WTC11 (cell line): Measurements from ENCODE around the gene LY9. TPM values are rescaled to one million over a fixed set of nuclear protein-coding genes. Genes with fewer than 3 reads are reported as not detected.

Experiments
- ATAC-seq: fragments of 200-7000 bp; cut with Tn5 transposase; 2 replicates; pipeline ENCODE4 v1.10.0; 2021; ENCODE audit warnings: mild to moderate bottlenecking, moderate library complexity
- CTCF ChIA-PET: fragments of 300-600 bp; sonication (Branson Sonifier 250); formaldehyde crosslinking; loops from one replicate; lab custom pipeline; 2021; ENCODE audit warnings: antibody characterized with exemption; lab: Charles Lee
- POLR2A ChIA-PET: fragments of 350-600 bp; sonication (Branson Sonifier 250); formaldehyde crosslinking; loops from one replicate; lab custom pipeline; 2021; ENCODE audit warnings: antibody characterized with exemption; lab: Charles Lee
- DNase-seq: peaks from one replicate; pipeline ENCODE4 v3.0.0; 2021; ENCODE audit warnings: low spot score
- H3K27ac Mint-ChIP-seq: 2 replicates; pipeline ENCODE4 v1.8.0; 2021; ENCODE audit warnings: mixed read lengths
- H3K27me3 Mint-ChIP-seq: 2 replicates; pipeline ENCODE4 v1.8.0; 2021; ENCODE audit warnings: low read depth, mild to moderate bottlenecking, moderate library complexity, mixed read lengths
- H3K36me3 Mint-ChIP-seq: 2 replicates; pipeline ENCODE4 v1.8.0; 2021; ENCODE audit warnings: mixed read lengths
- H3K4me1 Mint-ChIP-seq: 2 replicates; pipeline ENCODE4 v1.8.0; 2022; ENCODE audit warnings: mixed read lengths
- H3K4me3 Mint-ChIP-seq: 2 replicates; pipeline ENCODE4 v1.8.0; 2021; ENCODE audit warnings: mild to moderate bottlenecking, moderate library complexity, mixed read lengths
- H3K9me3 Mint-ChIP-seq: 2 replicates; pipeline ENCODE4 v1.8.0; 2021; ENCODE audit warnings: mixed read lengths
- AFF4 ChIP-seq: sonication (generic); formaldehyde crosslinking; IDR thresholded peaks from 2 replicates; pipeline ENCODE4 v1.8.1; 2023; ENCODE audit warnings: mild to moderate bottlenecking, missing genetic modification reagents, borderline replicate concordance
- ARID4B ChIP-seq: sonication (generic); formaldehyde crosslinking; IDR thresholded peaks from 2 replicates; pipeline ENCODE4 v1.8.0; 2023; ENCODE audit warnings: missing genetic modification reagents, mild to moderate bottlenecking, borderline replicate concordance
- ATF2 ChIP-seq: sonication (generic); formaldehyde crosslinking; IDR thresholded peaks from 2 replicates; pipeline ENCODE4 v1.8.1; 2022; ENCODE audit warnings: low read depth, missing genetic modification reagents, borderline replicate concordance
- CBFB ChIP-seq: sonication (generic); formaldehyde crosslinking; IDR thresholded peaks from 2 replicates; pipeline ENCODE4 v1.8.1; 2022; ENCODE audit warnings: mild to moderate bottlenecking, low read depth, missing genetic modification reagents
- CREB1 ChIP-seq: sonication (generic); formaldehyde crosslinking; IDR thresholded peaks from 2 replicates; pipeline ENCODE4 v1.8.0; 2023; ENCODE audit warnings: mild to moderate bottlenecking, missing genetic modification reagents
- CREM ChIP-seq: sonication (generic); formaldehyde crosslinking; IDR thresholded peaks from 2 replicates; pipeline ENCODE4 v1.8.1; 2022; ENCODE audit warnings: mild to moderate bottlenecking, missing genetic modification reagents, moderate library complexity
- GTF2I ChIP-seq: fragments of 250-450 bp; sonication (Bioruptor Pico); conservative IDR thresholded peaks from 2 replicates; pipeline ENCODE4 v1.4.0; 2021; ENCODE audit warnings: mild to moderate bottlenecking
- MLX ChIP-seq: sonication (generic); formaldehyde crosslinking; IDR thresholded peaks from 2 replicates; pipeline ENCODE4 v1.8.1; 2023; ENCODE audit warnings: mild to moderate bottlenecking, missing genetic modification reagents, moderate library complexity
- OVOL2 ChIP-seq: fragments of 250-450 bp; sonication (Bioruptor Pico); IDR thresholded peaks from 2 replicates; pipeline ENCODE4 v1.9.0; 2021; ENCODE audit warnings: mild to moderate bottlenecking, borderline replicate concordance
- SP1 ChIP-seq: sonication (generic); formaldehyde crosslinking; conservative IDR thresholded peaks from 2 replicates; pipeline ENCODE4 v1.8.1; 2022; ENCODE audit warnings: missing genetic modification reagents
- total RNA-seq: library from RNA; stranded (reverse); gene quantifications from 3 replicates; pipeline ENCODE4 v1.2.3, GENCODE V29; 2021
- TF ChIP-seq, protein P1 (sequence below): sonication (generic); formaldehyde crosslinking; IDR thresholded peaks from 2 replicates; pipeline ENCODE4 v1.8.0; 2022; ENCODE audit warnings: mild to moderate bottlenecking, missing genetic modification reagents
- TF ChIP-seq, protein P2 (sequence below): fragments of 250-450 bp; sonication (Bioruptor Pico); conservative IDR thresholded peaks from 2 replicates; pipeline ENCODE4 v1.9.0; 2021; ENCODE audit warnings: mild to moderate bottlenecking

The LY9 gene
- total RNA-seq, 1 experiment from 2014 or later: not detected

GRCh38 chr1:160753594-160753993 is 42.4 kb upstream of the LY9 start:
- CTCF ChIA-PET: interaction anchor here (1.4 kb wide), 1 partner anchor 15 kb away, joined by 7 read pairs; no protein-coding TSS in a partner anchor
- DNase-seq: no peak
- no peaks in the 10 kb centered on the region for H3K36me3 Mint-ChIP-seq
- H3K9me3 Mint-ChIP-seq: no peaks in the 10 kb centered on the region
- ATAC-seq: no peak
- H3K4me3 Mint-ChIP-seq: no peak overlapping the region
- H3K27me3 Mint-ChIP-seq: peaks cover 16% of the 10 kb centered on the region
- no peak overlapping the region for H3K27ac Mint-ChIP-seq
- H3K4me1 Mint-ChIP-seq: peaks cover 5% of the 10 kb centered on the region; the same call in 1 of the 2 replicates
- POLR2A ChIA-PET: interaction anchor here (1.8 kb wide), 1 partner anchor 15 kb away, joined by 7 read pairs; no protein-coding TSS in a partner anchor
- TF ChIP-seq, protein P1, sequence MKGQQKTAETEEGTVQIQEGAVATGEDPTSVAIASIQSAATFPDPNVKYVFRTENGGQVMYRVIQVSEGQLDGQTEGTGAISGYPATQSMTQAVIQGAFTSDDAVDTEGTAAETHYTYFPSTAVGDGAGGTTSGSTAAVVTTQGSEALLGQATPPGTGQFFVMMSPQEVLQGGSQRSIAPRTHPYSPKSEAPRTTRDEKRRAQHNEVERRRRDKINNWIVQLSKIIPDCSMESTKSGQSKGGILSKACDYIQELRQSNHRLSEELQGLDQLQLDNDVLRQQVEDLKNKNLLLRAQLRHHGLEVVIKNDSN (CRISPR knock-in tag): no peak
- TF ChIP-seq ATF2 (CRISPR knock-in tag): no peak
- no peak for TF ChIP-seq MLX
- no peak for TF ChIP-seq CREM
- TF ChIP-seq, protein P2, sequence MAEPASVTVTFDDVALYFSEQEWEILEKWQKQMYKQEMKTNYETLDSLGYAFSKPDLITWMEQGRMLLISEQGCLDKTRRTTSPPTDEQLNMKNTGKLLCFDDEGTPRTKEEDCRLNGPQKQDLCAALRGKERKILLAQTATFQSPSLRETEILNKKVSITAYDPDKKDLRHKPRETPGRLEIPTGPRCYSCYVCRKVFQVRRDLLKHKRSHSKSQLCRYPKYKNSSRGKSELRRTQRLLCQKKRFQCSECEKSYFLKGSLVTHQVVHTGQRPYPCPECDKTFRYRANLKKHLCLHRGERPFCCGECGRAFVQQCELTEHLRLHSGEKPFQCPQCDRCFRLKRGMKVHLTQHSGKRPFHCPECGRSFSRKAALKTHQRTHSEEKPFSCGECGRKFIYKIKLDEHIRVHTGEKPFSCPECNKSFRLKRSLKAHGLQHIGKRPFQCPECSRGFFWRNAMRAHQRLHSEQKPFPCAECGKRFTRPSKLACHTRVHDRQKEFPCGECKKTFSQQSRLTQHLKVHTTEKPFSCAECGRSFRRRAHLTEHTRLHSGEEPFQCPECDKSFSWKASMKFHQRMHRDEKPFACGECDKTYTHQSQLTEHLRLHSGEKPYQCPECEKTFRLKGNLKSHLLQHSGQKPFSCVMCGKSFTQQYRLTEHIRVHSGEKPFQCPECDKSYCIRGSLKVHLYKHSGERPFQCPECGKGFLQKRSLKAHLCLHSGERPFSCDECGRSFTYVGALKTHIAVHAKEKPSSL (CRISPR knock-in tag): no peak
- no peak for TF ChIP-seq OVOL2 (CRISPR knock-in tag)
- no peak for TF ChIP-seq SP1 (CRISPR knock-in tag)
- no peak for TF ChIP-seq GTF2I (CRISPR knock-in tag)
- no peak for TF ChIP-seq CBFB (CRISPR knock-in tag)
- TF ChIP-seq AFF4 (CRISPR knock-in tag): no peak
- no peak for TF ChIP-seq ARID4B (CRISPR knock-in tag)
- TF ChIP-seq CREB1 (CRISPR knock-in tag): no peak
